Muscle of leg (tissue), 16 donors: ENCODE measurements around the gene PAQR3. TPM values are rescaled to one million over a fixed set of nuclear protein-coding genes. Genes with fewer than 3 reads are reported as not detected.
A peak's percentile ranks its signal among the peaks of the same experiment; 100 is the strongest.

Experiments used
- DNase-seq: peaks from one replicate; pipeline ENCODE4 v3.0.0; 2013
- H3K27ac ChIP-seq: one replicate; pipeline ENCODE4 v1.5.1; 2013; ENCODE audit warnings: mild to moderate bottlenecking, low read length, control low read depth
- H3K27me3 ChIP-seq: one replicate; pipeline ENCODE4 v1.6.1; 2013; ENCODE audit warnings: low read length; ENCODE audit not compliant: control insufficient read depth, insufficient read depth
- H3K36me3 ChIP-seq: one replicate; pipeline ENCODE4 v1.6.1; 2013; ENCODE audit warnings: low read length; ENCODE audit not compliant: control insufficient read depth, insufficient read depth
- H3K4me1 ChIP-seq: one replicate; pipeline ENCODE4 v1.6.1; 2013; ENCODE audit warnings: low read length; ENCODE audit not compliant: control insufficient read depth, insufficient read depth
- H3K4me3 ChIP-seq: one replicate; pipeline ENCODE4 v1.5.1; 2013; ENCODE audit warnings: low read length, control low read depth
- H3K9me3 ChIP-seq: replicated peaks from 2 replicates; pipeline ENCODE4 v1.6.1; 2013; ENCODE audit warnings: low read depth, low read length; ENCODE audit not compliant: control insufficient read depth
- WGBS: methylation state at CpG from one replicate; pipeline ENCODE4 v1.1.5; 2013; ENCODE audit warnings: missing lambda C conversion rate; ENCODE audit not compliant: insufficient coverage; 5-methylcytosine and 5-hydroxymethylcytosine counted together
- long read RNA-seq, 11 donors: transcript quantifications; one replicate each; lab custom pipeline, GENCODE V29; 2026
- polyA plus RNA-seq, 8 donors: library from polyadenylated mRNA; unstranded; fragments of 120-200 nt; gene quantifications; one replicate each; pipeline versions ENCODE4 v1.2.1 to v1.2.3, GENCODE V29; 2013; ENCODE audit warnings: inconsistent platforms in 1 of 8, low replicate concordance in 1 of 8; ENCODE audit not compliant: insufficient read length in 8 of 8, insufficient read depth in 1 of 8
- total RNA-seq: library from RNA; stranded (reverse); fragments of 120-200 nt; gene quantifications from one replicate; pipeline ENCODE4 v1.2.4, GENCODE V29; 2013

The PAQR3 gene
- 5.5 TPM for total RNA-seq
- polyA plus RNA-seq = 10 to 100 TPM in 2 of 8 donors, 1 to 10 TPM in 6; 7.1 to 13.3 (median 9.0) TPM
- long read RNA-seq, donor 1 = 0 reads
- long read RNA-seq, donor 2 = 0 reads
- long read RNA-seq, donor 3, full-length matches to known transcripts = 4 of 4 reads
- long read RNA-seq, donor 3, partial matches to known transcripts = 0 of 4 reads
- long read RNA-seq, donor 3, other reads (novel, unspliced or antisense) = 0 of 4 reads
- long read RNA-seq, donor 4 = 0 reads
- long read RNA-seq, donor 5, full-length matches to known transcripts = 4 of 4 reads
- long read RNA-seq, donor 5, partial matches to known transcripts = 0 of 4 reads
- long read RNA-seq, donor 5, other reads (novel, unspliced or antisense) = 0 of 4 reads
- long read RNA-seq, donor 6, full-length matches to known transcripts = 8 of 8 reads
- long read RNA-seq, donor 6, partial matches to known transcripts = 0 of 8 reads
- long read RNA-seq, donor 6, other reads (novel, unspliced or antisense) = 0 of 8 reads
- long read RNA-seq, donor 7, full-length matches to known transcripts = 2 of 2 reads
- long read RNA-seq, donor 7, partial matches to known transcripts = 0 of 2 reads
- long read RNA-seq, donor 7, other reads (novel, unspliced or antisense) = 0 of 2 reads
- long read RNA-seq, donor 8, full-length matches to known transcripts = 2 of 2 reads
- long read RNA-seq, donor 8, partial matches to known transcripts = 0 of 2 reads
- long read RNA-seq, donor 8, other reads (novel, unspliced or antisense) = 0 of 2 reads
- long read RNA-seq, donor 9, partial matches to known transcripts = 0 of 1 reads
- long read RNA-seq, donor 9, other reads (novel, unspliced or antisense) = 0 of 1 reads
- long read RNA-seq, donor 10, full-length matches to known transcripts = 9 of 9 reads
- long read RNA-seq, donor 10, partial matches to known transcripts = 0 of 9 reads
- long read RNA-seq, donor 10, other reads (novel, unspliced or antisense) = 0 of 9 reads
- long read RNA-seq, donor 11, full-length matches to known transcripts = 1 of 1 reads
- long read RNA-seq, donor 11, partial matches to known transcripts = 0 of 1 reads
- long read RNA-seq, donor 11, other reads (novel, unspliced or antisense) = 0 of 1 reads

- peaks cover 2% of the 10 kb centered on the region for H3K27me3 ChIP-seq
- H3K27ac ChIP-seq = peak within 1 kb of the TSS; percentile 16
- peak; percentile 95 for DNase-seq
- H3K9me3 ChIP-seq = no peaks in the 10 kb centered on the region
- 0% methylated on average over 77 of the region's 77 CpGs for WGBS
- peak within 1 kb of the TSS; percentile 82 for H3K4me3 ChIP-seq
- no peaks in the 10 kb centered on the region for H3K36me3 ChIP-seq
- peaks cover 5% of the 10 kb centered on the region for H3K4me1 ChIP-seq
Measured at GRCh38 chr4:78938868-78939666, at the start of gene PAQR3. Gene PAQR3 (minus strand): TSS chr4:78939438. CDS start chr4:78939224, 214 bp downstream.

- no peak for DNase-seq
- no peak overlapping the region for H3K27ac ChIP-seq
- no CpG with 5 or more reads among the region's 1 CpG for WGBS
- H3K4me3 ChIP-seq = no peak overlapping the region
- peaks cover under 1% of the 10 kb centered on the region for H3K9me3 ChIP-seq
- no peaks in the 10 kb centered on the region for H3K4me1 ChIP-seq
- H3K27me3 ChIP-seq = no peaks in the 10 kb centered on the region
- H3K36me3 ChIP-seq = no peaks in the 10 kb centered on the region
Measured at GRCh38 chr4:78987683-78988082, 48.4 kb upstream of the PAQR3 start.

- H3K27ac ChIP-seq = no peak overlapping the region
- no CpG with 5 or more reads among the region's 2 CpGs for WGBS
- H3K36me3 ChIP-seq = no peaks in the 10 kb centered on the region
- no peak overlapping the region for H3K4me3 ChIP-seq
- H3K4me1 ChIP-seq = no peaks in the 10 kb centered on the region
- no peaks in the 10 kb centered on the region for H3K27me3 ChIP-seq
- peaks cover 5% of the 10 kb centered on the region for H3K9me3 ChIP-seq
- DNase-seq = no peak
Measured at GRCh38 chr4:78984593-78984992, 45.4 kb upstream of the PAQR3 start.

- Histone ChIP-seq H3K9me3 (no peaks in the 10 kb centered on the region), H3K27me3 (no peaks in the 10 kb centered on the region), H3K36me3 (no peaks in the 10 kb centered on the region), H3K27ac (no peak overlapping the region), H3K4me1 (peaks cover 4% of the 10 kb centered on the region), H3K4me3 (no peak overlapping the region)
- no CpG with 5 or more reads among the region's 2 CpGs for WGBS
- no peak for DNase-seq
Measured at GRCh38 chr4:78975865-78976264, 36.6 kb upstream of the PAQR3 start.

GRCh38 chr4:78971776-78972175, 32.5 kb upstream of the PAQR3 start:
- no CpG with 5 or more reads among the region's 1 CpG for WGBS
- Histone ChIP-seq H3K36me3 (no peaks in the 10 kb centered on the region), H3K4me1 (peaks cover 4% of the 10 kb centered on the region), H3K9me3 (no peaks in the 10 kb centered on the region), H3K27ac (peak overlapping the region; percentile 73), H3K27me3 (no peaks in the 10 kb centered on the region), H3K4me3 (no peak overlapping the region)
- no peak for DNase-seq

- no peak overlapping the region for H3K4me3 ChIP-seq
- H3K27me3 ChIP-seq = no peaks in the 10 kb centered on the region
- peak; percentile 95 for DNase-seq
- H3K9me3 ChIP-seq = no peaks in the 10 kb centered on the region
- peak overlapping the region; percentile 73 for H3K27ac ChIP-seq
- 33% methylated on average over 1 of the region's 1 CpG for WGBS
- no peaks in the 10 kb centered on the region for H3K36me3 ChIP-seq
- H3K4me1 ChIP-seq = peaks cover 4% of the 10 kb centered on the region
Measured at GRCh38 chr4:78971326-78971725, 32.1 kb upstream of the PAQR3 start.

- Histone ChIP-seq H3K9me3 (no peaks in the 10 kb centered on the region), H3K36me3 (no peaks in the 10 kb centered on the region), H3K27me3 (no peaks in the 10 kb centered on the region), H3K27ac (no peak overlapping the region), H3K4me3 (no peak overlapping the region), H3K4me1 (no peaks in the 10 kb centered on the region)
- no peak for DNase-seq
- no CpG with 5 or more reads among the region's 2 CpGs for WGBS
Measured at GRCh38 chr4:78962597-78963115, 23.4 kb upstream of the PAQR3 start.

GRCh38 chr4:78960926-78961325, 21.7 kb upstream of the PAQR3 start:
- no peaks in the 10 kb centered on the region for H3K36me3 ChIP-seq
- no peak for DNase-seq
- no peak overlapping the region for H3K27ac ChIP-seq
- no peaks in the 10 kb centered on the region for H3K27me3 ChIP-seq
- H3K4me1 ChIP-seq = no peaks in the 10 kb centered on the region
- WGBS = no CpG with 5 or more reads among the region's 3 CpGs
- no peak overlapping the region for H3K4me3 ChIP-seq
- H3K9me3 ChIP-seq = no peaks in the 10 kb centered on the region

GRCh38 chr4:78956975-78957374, 17.7 kb upstream of the PAQR3 start:
- no peak for DNase-seq
- H3K9me3 ChIP-seq = no peaks in the 10 kb centered on the region
- H3K36me3 ChIP-seq = no peaks in the 10 kb centered on the region
- H3K4me1 ChIP-seq = no peaks in the 10 kb centered on the region
- 90% methylated on average over 2 of the region's 5 CpGs for WGBS
- H3K27ac ChIP-seq = no peak overlapping the region
- no peaks in the 10 kb centered on the region for H3K27me3 ChIP-seq
- no peak overlapping the region for H3K4me3 ChIP-seq
